Stomach (tissue), 4 donors: ENCODE results near the gene REPS2.

ENCODE experiments used
- CTCF ChIP-seq, 7 experiments: fragments of 450-650 bp in 4 of 7; fragments of 200-600 bp in 3 of 7; sonication (generic) in 3 of 7; IDR thresholded peaks; one replicate each; pipeline ENCODE4 v1.5.1; 2016 to 2019; ENCODE audit warnings: antibody characterized with exemption in 7 of 7, control low read depth in 2 of 7, mild to moderate bottlenecking in 1 of 7
- POLR2A ChIP-seq, 4 donors: fragments of 450-650 bp; IDR thresholded peaks; one replicate each; pipeline ENCODE4 v1.6.1; 2016; ENCODE audit warnings: antibody characterized with exemption in 4 of 4, control low read depth in 2 of 4, mild to moderate bottlenecking in 1 of 4, moderate library complexity in 1 of 4
- POLR2AphosphoS5 ChIP-seq, 3 donors: sonication (generic); formaldehyde crosslinking; IDR thresholded peaks; one replicate each; pipeline ENCODE4 v1.6.1; 2016; ENCODE audit warnings: antibody characterized with exemption in 3 of 3

- TF ChIP-seq CTCF (IDR thresholded peaks at IDR 0.05) (no peak), POLR2A (IDR thresholded peaks at IDR 0.05) (no peak), POLR2AphosphoS5 (IDR thresholded peaks at IDR 0.05) (no peak)
These were observed 78.4 kb downstream of the REPS2 start for GRCh38 chrX:17024886-17025285.
